GM10248 (cell line): ENCODE measurements around the gene TOP2B.
A peak's percentile ranks its signal among the peaks of the same experiment; 100 is the strongest.

Source experiments
- CTCF ChIA-PET: fragments of 300-600 bp; sonication (Branson Sonifier 250); formaldehyde crosslinking; extraction: SDS; loops from one replicate; lab custom pipeline; 2021; ENCODE audit warnings: antibody characterized with exemption; lab: Yijun Ruan, JAX
- POLR2A ChIA-PET: fragments of 350-650 bp; sonication (Branson Sonifier 250); formaldehyde crosslinking; extraction: SDS; loops from one replicate; lab custom pipeline; 2020; ENCODE audit warnings: antibody characterized with exemption; lab: Yijun Ruan, JAX
- DNase-seq: peaks from one replicate; pipeline ENCODE4 v3.0.0; 2012; ENCODE audit errors: extremely low spot score
- CTCF ChIP-seq: IDR thresholded peaks from 2 replicates; pipeline ENCODE4 v1.5.1; 2012; ENCODE audit warnings: mild to moderate bottlenecking, low read depth; ENCODE audit errors: extremely low read depth, missing control alignments, control extremely low read depth

The TOP2B gene

GRCh38 chr3:25663869-25664811, 567 bp downstream of the TOP2B start:
- POLR2A ChIA-PET = no interaction called here
- CTCF ChIA-PET = interaction anchor here (1.6 kb wide), 1 partner anchor 16 kb away, joined by 7 read pairs; no protein-coding TSS in a partner anchor
- DNase-seq = peak; percentile 50
- TF ChIP-seq CTCF = no peak

GRCh38 chr3:25663347-25663868, 1.3 kb downstream of the TOP2B start:
- ChIA-PET POLR2A (no interaction called here), CTCF (interaction anchor here (1.6 kb wide), 1 partner anchor 15 kb away, joined by 7 read pairs; no protein-coding TSS in a partner anchor)
- TF ChIP-seq CTCF = no peak
- no peak for DNase-seq

GRCh38 chr3:25662736-25663320, 1.9 kb downstream of the TOP2B start:
- DNase-seq = no peak
- no peak for TF ChIP-seq CTCF
- ChIA-PET POLR2A (no interaction called here), CTCF (interaction anchor here (1.6 to 1.8 kb wide), 2 partner anchors 15 kb away, joined by 7 to 17 read pairs; no protein-coding TSS in a partner anchor)

GRCh38 chr3:25661694-25662437, 2.8 kb downstream of the TOP2B start:
- POLR2A ChIA-PET = no interaction called here
- CTCF ChIA-PET = interaction anchor here (0.9 to 1.8 kb wide), 5 partner anchors 11 to 192 kb away, joined by 3 to 17 read pairs (median 3); no protein-coding TSS in a partner anchor
- no peak for DNase-seq
- peak; percentile 23 for TF ChIP-seq CTCF

GRCh38 chr3:25658836-25659235, 5.9 kb downstream of the TOP2B start:
- POLR2A ChIA-PET = no interaction called here
- no peak for TF ChIP-seq CTCF
- no peak for DNase-seq
- CTCF ChIA-PET = interaction anchor here (1.1 to 2.6 kb wide), 4 partner anchors 10 to 253 kb away, joined by 3 to 22 read pairs (median 3); no protein-coding TSS in a partner anchor
